SU-DHL-6 (cell line): ENCODE measurements around the gene RAB10.

ENCODE experiments used
- H2AFZ ChIP-seq: fragments of 200-600 bp; sonication (generic); 2 replicates; pipeline ENCODE4 v1.6.1; 2014; ENCODE audit warnings: low read depth, mild to moderate bottlenecking, moderate library complexity, mixed read lengths, antibody characterized with exemption, low read length; ENCODE audit not compliant: severe bottlenecking
- H3F3A ChIP-seq: fragments of 200-600 bp; shearing (Covaris generic); 2 replicates; pipeline ENCODE4 v1.6.0; 2016; ENCODE audit warnings: antibody characterized with exemption, mild to moderate bottlenecking; ENCODE audit not compliant: insufficient read depth
- H3K27ac ChIP-seq: fragments of 200-600 bp; sonication (generic); 2 replicates; pipeline ENCODE4 v1.5.1; 2016; ENCODE audit warnings: low read depth, mild to moderate bottlenecking, low read length, moderate library complexity, mixed read lengths
- H3K27me3 ChIP-seq: fragments of 200-600 bp; sonication (generic), shearing (Covaris generic); 2 replicates; pipeline ENCODE4 v1.6.0; 2014; ENCODE audit warnings: mild to moderate bottlenecking, low read length
- H3K36me3 ChIP-seq: fragments of 200-600 bp; sonication (generic); 2 replicates; pipeline ENCODE4 v1.6.1; 2014; ENCODE audit warnings: mild to moderate bottlenecking, low read length, mixed read lengths
- H3K4me2 ChIP-seq: fragments of 300-600, 200-600 bp; shearing (Covaris generic), sonication (generic); 2 replicates; pipeline ENCODE4 v1.6.0; 2014; ENCODE audit warnings: low read length, low read depth, mild to moderate bottlenecking; ENCODE audit not compliant: poor library complexity, severe bottlenecking
- H3K4me3 ChIP-seq: fragments of 200-600 bp; sonication (generic); 2 replicates; pipeline ENCODE4 v1.5.1; 2014; ENCODE audit warnings: antibody characterized with exemption, low read length, mild to moderate bottlenecking, mixed read lengths; ENCODE audit not compliant: insufficient read depth, poor library complexity, severe bottlenecking
- H3K79me2 ChIP-seq: fragments of 200-600 bp; sonication (generic); 2 replicates; pipeline ENCODE4 v1.6.1; 2014; ENCODE audit warnings: mild to moderate bottlenecking, low read length, moderate library complexity; ENCODE audit not compliant: insufficient read depth
- H3K9ac ChIP-seq: fragments of 200-600 bp; sonication (generic); 2 replicates; pipeline ENCODE4 v1.7.0; 2014; ENCODE audit warnings: mild to moderate bottlenecking, low read length
- H3K9me2 ChIP-seq: fragments of 200-600 bp; sonication (generic); replicated peaks from 2 replicates; pipeline ENCODE4 v1.6.1; 2014; ENCODE audit warnings: low read length; ENCODE audit not compliant: insufficient read depth
- H3K9me3 ChIP-seq: fragments of 200-600 bp; sonication (generic); 2 replicates; pipeline ENCODE4 v1.6.1; 2014; ENCODE audit warnings: low read length, mixed read lengths; ENCODE audit not compliant: insufficient read depth
- H4K20me1 ChIP-seq: fragments of 200-600 bp; sonication (generic); 2 replicates; pipeline ENCODE4 v1.6.1; 2014; ENCODE audit warnings: low read depth, mild to moderate bottlenecking, antibody characterized with exemption, low read length, moderate library complexity, mixed read lengths
- CTCF ChIP-seq: fragments of 200-600 bp; sonication (generic); IDR thresholded peaks from one replicate; pipeline ENCODE4 v1.5.1; 2017; ENCODE audit warnings: antibody characterized with exemption, mild to moderate bottlenecking, low read length, moderate library complexity; ENCODE audit not compliant: insufficient read depth, poor library complexity, severe bottlenecking
- EZH2phosphoT487 ChIP-seq: fragments of 200-600 bp; sonication (generic), shearing (Covaris generic); conservative IDR thresholded peaks from 2 replicates; pipeline ENCODE4 v1.6.1; 2018; ENCODE audit warnings: mild to moderate bottlenecking, antibody characterized with exemption, low read length, moderate library complexity, mixed read lengths

Gene RAB10

GRCh38 chr2:26178746-26179436 lies 145.0 kb downstream of the RAB10 start:
- Histone ChIP-seq H3K4me2 (no peak overlapping the region), H3K36me3 (no peaks in the 10 kb centered on the region)

GRCh38 chr2:26179446-26179913 lies 145.6 kb downstream of the RAB10 start:
- Histone ChIP-seq H3K27ac (no peak overlapping the region), H3K9me2 (no peaks in the 10 kb centered on the region), H4K20me1 (no peaks in the 10 kb centered on the region), H3K4me2 (no peak overlapping the region), H3K27me3 (no peaks in the 10 kb centered on the region), H3K4me3 (no peak overlapping the region), H3K36me3 (no peaks in the 10 kb centered on the region), H3F3A (0 out of 2 replicates have a peak, but pooled peaks cover 2% of the 10 kb centered on the region), H2AFZ (no peak overlapping the region), H3K79me2 (no peaks in the 10 kb centered on the region), H3K9me3 (no peaks in the 10 kb centered on the region), H3K9ac (no peak overlapping the region)
- TF ChIP-seq EZH2phosphoT487 (no peak), CTCF (no peak)

More at GRCh38 chr2:26178746-26179436, 145.0 kb downstream of the RAB10 start:
- Histone ChIP-seq H3K27me3 (no peaks in the 10 kb centered on the region), H3K9me2 (no peaks in the 10 kb centered on the region), H3K9me3 (no peaks in the 10 kb centered on the region), H3K79me2 (no peaks in the 10 kb centered on the region), H3K27ac (no peak overlapping the region), H3K4me3 (no peak overlapping the region), H3K9ac (no peak overlapping the region), H2AFZ (no peak overlapping the region), H4K20me1 (no peaks in the 10 kb centered on the region), H3F3A (0 out of 2 replicates have a peak, but pooled peaks cover 2% of the 10 kb centered on the region)
- TF ChIP-seq CTCF = no peak
- no peak for TF ChIP-seq EZH2phosphoT487

GRCh38 chr2:26182441-26182840 lies 148.6 kb downstream of the RAB10 start:
- H4K20me1 ChIP-seq = no peaks in the 10 kb centered on the region
- H3K79me2 ChIP-seq = no peaks in the 10 kb centered on the region
- H3K9me3 ChIP-seq = no peaks in the 10 kb centered on the region

More at GRCh38 chr2:26182441-26182840, 148.6 kb downstream of the RAB10 start:
- Histone ChIP-seq H2AFZ (no peak overlapping the region), H3K4me2 (no peak overlapping the region), H3K36me3 (no peaks in the 10 kb centered on the region), H3K9me2 (no peaks in the 10 kb centered on the region), H3K9ac (no peak overlapping the region), H3F3A (0 out of 2 replicates have a peak, but pooled peaks cover 2% of the 10 kb centered on the region), H3K4me3 (no peak overlapping the region), H3K27ac (no peak overlapping the region), H3K27me3 (no peaks in the 10 kb centered on the region)
- TF ChIP-seq CTCF (no peak), EZH2phosphoT487 (no peak)
